C4-2B (cell line): ENCODE data around the gene TUB.

Source experiments
- H3K27ac ChIP-seq: fragments of 450-650 bp; 2 replicates; pipeline ENCODE4 v1.5.1; 2017
- CTCF ChIP-seq: fragments of 450-650 bp; conservative IDR thresholded peaks from 2 replicates; pipeline ENCODE4 v1.5.1; 2017; ENCODE audit warnings: mild to moderate bottlenecking
- ZFX ChIP-seq: fragments of 450-650 bp; IDR thresholded peaks from 2 replicates; pipeline ENCODE4 v1.6.1; 2017

The TUB gene

GRCh38 chr11:8087185-8087584 lies 6.2 kb downstream of the TUB start:
- H3K27ac ChIP-seq = no peak overlapping the region
- TF ChIP-seq CTCF = no peak; the same call in 1 of the 2 replicates
- no peak for TF ChIP-seq ZFX

- H3K27ac ChIP-seq = no peak overlapping the region
- TF ChIP-seq ZFX = no peak
- no peak for TF ChIP-seq CTCF
These were observed 6.7 kb downstream of the TUB start for GRCh38 chr11:8087756-8088155.

GRCh38 chr11:8089791-8090510 lies 8.9 kb downstream of the TUB start:
- TF ChIP-seq CTCF (no peak), ZFX (no peak)
- no peak overlapping the region for H3K27ac ChIP-seq

- no peak for TF ChIP-seq ZFX
- TF ChIP-seq CTCF = peak; percentile 76
- no peak overlapping the region for H3K27ac ChIP-seq
These were observed 9.7 kb downstream of the TUB start for GRCh38 chr11:8090756-8091155.

- no peak overlapping the region for H3K27ac ChIP-seq
- TF ChIP-seq CTCF = no peak
- TF ChIP-seq ZFX = no peak
These were observed 10.7 kb downstream of the TUB start for GRCh38 chr11:8091721-8092120.

GRCh38 chr11:8092587-8093424 lies 11.8 kb downstream of the TUB start:
- TF ChIP-seq CTCF = peak; percentile 87
- TF ChIP-seq ZFX = no peak

GRCh38 chr11:8093931-8094575 lies 13.0 kb downstream of the TUB start:
- no peak overlapping the region for H3K27ac ChIP-seq
- TF ChIP-seq CTCF (no peak), ZFX (no peak)

More at GRCh38 chr11:8092587-8093424, 11.8 kb downstream of the TUB start:
- no peak overlapping the region for H3K27ac ChIP-seq
